HG03469 (cell line): ENCODE data around the gene POLR2F.

ENCODE experiments used
- ATAC-seq: cut with Tn5 transposase; IDR thresholded peaks from one replicate; pipeline ENCODE4 v1.9.1; 2021; ENCODE audit warnings: mild to moderate bottlenecking, moderate library complexity, moderate number of reproducible peaks; ENCODE audit not compliant: unreplicated experiment

The POLR2F gene

GRCh38 chr22:37998543-37998942 lies 45.0 kb downstream of the POLR2F start:
- no peak for ATAC-seq

GRCh38 chr22:37999236-37999635 lies 45.7 kb downstream of the POLR2F start:
- no peak for ATAC-seq

- ATAC-seq, result no peak
Observed at GRCh38 chr22:37999640-38000272, 46.3 kb downstream of the POLR2F start.

GRCh38 chr22:38005943-38006342 lies 52.4 kb downstream of the POLR2F start:
- no peak for ATAC-seq

- no peak for ATAC-seq
Observed at GRCh38 chr22:38006906-38007305, 53.4 kb downstream of the POLR2F start.

GRCh38 chr22:38007330-38007902 lies 53.9 kb downstream of the POLR2F start:
- ATAC-seq, result no peak

- no peak for ATAC-seq
Observed at GRCh38 chr22:38009000-38009806, 55.7 kb downstream of the POLR2F start.

GRCh38 chr22:38012604-38013072 lies 59.1 kb downstream of the POLR2F start:
- ATAC-seq, result no peak

GRCh38 chr22:38014083-38014482 lies 60.6 kb downstream of the POLR2F start:
- no peak for ATAC-seq

- ATAC-seq, result no peak
Observed at GRCh38 chr22:38016182-38017151, 63.0 kb downstream of the POLR2F start.

- no peak for ATAC-seq
Observed at GRCh38 chr22:38017272-38017920, 63.9 kb downstream of the POLR2F start.

- no peak for ATAC-seq
Observed at GRCh38 chr22:38017939-38018885, 64.7 kb downstream of the POLR2F start.
